B cell (primary cell): ENCODE results near the gene SMIM41. TPM values are rescaled to one million over a fixed set of nuclear protein-coding genes. Genes with fewer than 3 reads are reported as not detected.
A peak's percentile ranks its signal among the peaks of the same experiment; 100 is the strongest.

Experiments used
- ATAC-seq: fragments of 200-7000 bp; cut with Tn5 transposase; one replicate; pipeline ENCODE4 v1.10.0; 2021; ENCODE audit warnings: low read depth, mild to moderate bottlenecking, moderate number of reproducible peaks, moderate library complexity
- CTCF ChIA-PET: fragments of 350-600 bp; sonication (Branson Sonifier 250); formaldehyde crosslinking; loops from one replicate; lab custom pipeline; 2021; ENCODE audit warnings: antibody characterized with exemption, inconsistent platforms; lab: Charles Lee
- POLR2A ChIA-PET: fragments of 350-600 bp; sonication (Branson Sonifier 250); formaldehyde crosslinking; loops from one replicate; lab custom pipeline; 2021; ENCODE audit warnings: antibody characterized with exemption; lab: Charles Lee
- DNase-seq: peaks from one replicate; pipeline ENCODE4 v3.0.0; 2013
- H2AFZ ChIP-seq: 2 replicates; pipeline ENCODE4 v1.6.1; 2012; ENCODE audit warnings: mild to moderate bottlenecking, low read depth, low read length; ENCODE audit not compliant: insufficient read depth, poor library complexity, severe bottlenecking
- H3K27ac ChIP-seq, 2 donors: 1 replicate in 1 of 2; 2 replicates in 1 of 2; pipeline ENCODE4 v1.5.1; 2012 to 2013; ENCODE audit warnings: low read length in 2 of 2, mild to moderate bottlenecking in 2 of 2, moderate library complexity in 1 of 2
- H3K27me3 ChIP-seq, 4 experiments: fragments of 200-600 bp in 1 of 4; sonication (generic) in 1 of 4; replicated peaks in 1 of 4; 1 replicate in 2 of 4; 2 replicates in 2 of 4; pipeline versions ENCODE4 v1.6.1 to v1.7.0; 2013 to 2016; ENCODE audit warnings: low read length in 3 of 4, mild to moderate bottlenecking in 2 of 4, mixed read lengths in 1 of 4, moderate library complexity in 1 of 4; ENCODE audit not compliant: insufficient read depth in 4 of 4, control insufficient read depth in 3 of 4; ENCODE audit errors: control extremely low read depth in 1 of 4
- H3K36me3 ChIP-seq, 2 experiments: replicated peaks in 1 of 2; 1 replicate in 1 of 2; 2 replicates in 1 of 2; pipeline versions ENCODE4 v1.6.1 to v1.7.1; 2013; ENCODE audit warnings: low read length in 1 of 2; ENCODE audit not compliant: insufficient read depth in 2 of 2, control insufficient read depth in 1 of 2; ENCODE audit errors: control extremely low read depth in 1 of 2, extremely low read depth in 1 of 2
- H3K4me1 ChIP-seq, 2 donors: fragments of 200-600 bp in 1 of 2; sonication (generic) in 1 of 2; 1 replicate in 1 of 2; 2 replicates in 1 of 2; pipeline versions ENCODE4 v1.5.1 to v1.6.1; 2013 to 2017; ENCODE audit warnings: low read length in 2 of 2; ENCODE audit not compliant: control insufficient read depth in 2 of 2, insufficient read depth in 2 of 2
- H3K4me2 ChIP-seq: replicated peaks from 2 replicates; pipeline ENCODE3; 2012; ENCODE audit warnings: mild to moderate bottlenecking, low read depth, low read length; ENCODE audit not compliant: poor library complexity, severe bottlenecking
- H3K4me3 ChIP-seq, 5 experiments: fragments of 200-600 bp in 1 of 5; sonication (generic) in 1 of 5; 1 replicate in 3 of 5; 2 replicates in 2 of 5; pipeline versions ENCODE4 v1.5.1 to v1.7.0; 2011 to 2016; ENCODE audit warnings: low read length in 4 of 5, mild to moderate bottlenecking in 4 of 5, low read depth in 2 of 5, control low read depth in 1 of 5, moderate library complexity in 1 of 5; ENCODE audit not compliant: insufficient read depth in 1 of 5; ENCODE audit errors: control extremely low read depth in 1 of 5, extremely low read depth in 1 of 5
- H3K79me2 ChIP-seq: fragments of 200-600 bp; sonication (generic); one replicate; pipeline ENCODE4 v1.6.0; 2016; ENCODE audit warnings: low read length; ENCODE audit not compliant: control insufficient read depth, insufficient read depth
- H3K9ac ChIP-seq: fragments of 200-600 bp; sonication (generic); 2 replicates; pipeline ENCODE4 v1.6.1; 2017; ENCODE audit warnings: mild to moderate bottlenecking, low read length, moderate library complexity
- H3K9me3 ChIP-seq, 3 donors: one replicate each; pipeline versions ENCODE4 v1.6.1 to v1.7.1; 2013; ENCODE audit warnings: low read length in 2 of 3; ENCODE audit not compliant: control insufficient read depth in 2 of 3, insufficient read depth in 1 of 3; ENCODE audit errors: control extremely low read depth in 1 of 3
- H4K20me1 ChIP-seq: 2 replicates; pipeline ENCODE4 v1.6.0; 2012; ENCODE audit warnings: mild to moderate bottlenecking, low read length; ENCODE audit not compliant: insufficient read depth, control insufficient read depth, poor library complexity, severe bottlenecking
- H3K27ac Mint-ChIP-seq: one replicate; pipeline ENCODE4 v1.8.0; 2021; ENCODE audit warnings: mixed read lengths
- H3K27me3 Mint-ChIP-seq: one replicate; pipeline ENCODE4 v1.8.0; 2021; ENCODE audit warnings: mixed read lengths
- H3K4me1 Mint-ChIP-seq: one replicate; pipeline ENCODE4 v1.8.0; 2021; ENCODE audit warnings: mixed read lengths
- H3K4me3 Mint-ChIP-seq: one replicate; pipeline ENCODE4 v1.8.0; 2021; ENCODE audit warnings: mixed read lengths
- H3K9me3 Mint-ChIP-seq: one replicate; pipeline ENCODE4 v1.8.0; 2022; ENCODE audit warnings: mixed read lengths; ENCODE audit not compliant: insufficient read depth
- EZH2 ChIP-seq: IDR thresholded peaks from 2 replicates; pipeline ENCODE4 v1.6.1; 2012; ENCODE audit warnings: borderline replicate concordance, low read depth, mild to moderate bottlenecking, moderate library complexity, low read length; ENCODE audit not compliant: insufficient read depth, poor library complexity, severe bottlenecking
- WGBS: methylation state at CpG from one replicate; pipeline ENCODE4 v1.1.5; 2013; ENCODE audit warnings: missing lambda C conversion rate; ENCODE audit not compliant: insufficient coverage; 5-methylcytosine and 5-hydroxymethylcytosine counted together
- intact Hi-C: fragments of 100-400 bp; cut with micrococcal nuclease; formaldehyde crosslinking; loops from one replicate; pipeline ENCODE4 v1.10.0; 2022
- polyA plus RNA-seq: library from polyadenylated mRNA; depleted of rRNA; stranded (reverse); fragments of >200 nt; gene quantifications from 2 replicates; pipeline ENCODE4 v1.2.3, GENCODE V29; 2012
- total RNA-seq, 2 donors: library from RNA; stranded (reverse); fragments of 120-200 nt in 1 of 2; gene quantifications; 1 replicate in 1 of 2; 2 replicates in 1 of 2; pipeline versions ENCODE4 v1.2.3 to v1.2.4, GENCODE V29; 2013 to 2022
- TF ChIP-seq, protein P1 (sequence below): fragments of 200-600 bp; IDR thresholded peaks from one replicate; pipeline ENCODE4 v1.8.0; 2022; ENCODE audit warnings: antibody characterized with exemption, mild to moderate bottlenecking

SMIM41 gene
- total and polyA plus RNA-seq, 2 donors (not counting 1 experiment from before 2014, with no cell fraction given): 0.12 TPM; not detected in 1

DNA sequence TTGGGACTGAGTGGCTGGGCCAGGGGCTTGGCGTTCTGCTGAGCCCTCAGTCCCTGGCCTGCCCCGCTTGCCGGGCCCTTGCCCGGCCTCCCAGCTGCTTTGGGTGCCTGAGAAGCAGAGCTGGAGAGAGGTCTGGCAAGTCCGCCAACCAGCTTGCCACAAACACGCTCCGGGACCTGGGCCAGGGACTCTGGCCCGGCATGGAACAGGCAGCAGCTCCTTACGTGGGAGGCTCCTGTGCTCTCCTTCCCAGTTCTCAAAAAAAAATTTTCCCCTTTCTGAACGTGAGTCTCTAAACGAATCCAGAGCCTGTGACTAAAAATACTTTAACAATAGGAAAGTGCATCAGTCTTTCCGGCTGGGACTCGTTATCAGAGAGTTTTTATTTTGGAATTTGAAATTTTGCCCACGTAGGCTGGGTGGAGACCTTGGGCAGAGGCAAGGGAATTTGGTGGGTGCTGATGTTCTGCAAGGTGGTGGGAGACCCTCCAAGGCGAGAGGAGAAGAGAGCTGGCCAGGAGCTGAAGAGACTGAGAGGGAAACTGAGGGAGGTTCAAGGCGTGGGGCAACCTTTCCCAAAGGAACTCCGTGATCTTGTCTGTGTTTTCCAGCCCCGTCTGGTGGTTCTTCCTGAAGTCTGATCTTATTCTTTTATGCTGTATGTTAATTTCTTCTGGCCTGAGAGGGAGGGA is 35.1 kb upstream of the SMIM41 start:
- Histone ChIP-seq H2AFZ (no peak overlapping the region), H3K27me3 (no peaks in the 10 kb centered on the region), H3K36me3 (no peaks in the 10 kb centered on the region), H4K20me1 (no peaks in the 10 kb centered on the region), H3K27ac (no peak overlapping the region), H3K4me1 (peaks cover 27 to 37% of the 10 kb centered on the region in 2 donors), H3K4me2 (no peak overlapping the region), H3K9ac (no peak overlapping the region), H3K9me3 (no peaks in the 10 kb centered on the region), H3K79me2 (peaks cover 46% of the 10 kb centered on the region), H3K4me3 (no peak overlapping the region)
- H3K4me3 Mint-ChIP-seq: no peak overlapping the region
- no peak for TF ChIP-seq EZH2
- TF ChIP-seq, protein P1, sequence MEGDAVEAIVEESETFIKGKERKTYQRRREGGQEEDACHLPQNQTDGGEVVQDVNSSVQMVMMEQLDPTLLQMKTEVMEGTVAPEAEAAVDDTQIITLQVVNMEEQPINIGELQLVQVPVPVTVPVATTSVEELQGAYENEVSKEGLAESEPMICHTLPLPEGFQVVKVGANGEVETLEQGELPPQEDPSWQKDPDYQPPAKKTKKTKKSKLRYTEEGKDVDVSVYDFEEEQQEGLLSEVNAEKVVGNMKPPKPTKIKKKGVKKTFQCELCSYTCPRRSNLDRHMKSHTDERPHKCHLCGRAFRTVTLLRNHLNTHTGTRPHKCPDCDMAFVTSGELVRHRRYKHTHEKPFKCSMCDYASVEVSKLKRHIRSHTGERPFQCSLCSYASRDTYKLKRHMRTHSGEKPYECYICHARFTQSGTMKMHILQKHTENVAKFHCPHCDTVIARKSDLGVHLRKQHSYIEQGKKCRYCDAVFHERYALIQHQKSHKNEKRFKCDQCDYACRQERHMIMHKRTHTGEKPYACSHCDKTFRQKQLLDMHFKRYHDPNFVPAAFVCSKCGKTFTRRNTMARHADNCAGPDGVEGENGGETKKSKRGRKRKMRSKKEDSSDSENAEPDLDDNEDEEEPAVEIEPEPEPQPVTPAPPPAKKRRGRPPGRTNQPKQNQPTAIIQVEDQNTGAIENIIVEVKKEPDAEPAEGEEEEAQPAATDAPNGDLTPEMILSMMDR: no peak
- intact Hi-C loops: no loop called here
- DNase-seq: no peak
- POLR2A ChIA-PET: interaction anchor here (0.7 kb wide), 1 partner anchor 11 kb away, joined by 3 read pairs; no protein-coding TSS in a partner anchor
- H3K27me3 Mint-ChIP-seq: no peaks in the 10 kb centered on the region
- CTCF ChIA-PET: interaction anchor here (3.9 to 32.6 kb wide), 3 partner anchors 19 to 31 kb away, joined by 19 to 1315 read pairs (median 26); partner anchors contain the start of genes ATG101 and SMIM41
- peaks cover 46% of the 10 kb centered on the region for H3K4me1 Mint-ChIP-seq
- ATAC-seq: no peak
- H3K9me3 Mint-ChIP-seq: no peaks in the 10 kb centered on the region
- WGBS: 96% methylated on average over 15 of the region's 18 CpGs
- no peak overlapping the region for H3K27ac Mint-ChIP-seq

GRCh38 chr12:52045794-52046199 is 33.7 kb upstream of the SMIM41 start:
- Histone ChIP-seq H3K9me3 (no peaks in the 10 kb centered on the region), H2AFZ (no peak overlapping the region), H3K4me3 (no peak overlapping the region), H3K79me2 (peaks cover 50% of the 10 kb centered on the region), H3K9ac (no peak overlapping the region), H3K4me1 (peaks cover 36 to 51% of the 10 kb centered on the region in 2 donors), H3K27ac (no peak overlapping the region), H3K36me3 (no peaks in the 10 kb centered on the region), H3K27me3 (no peaks in the 10 kb centered on the region), H3K4me2 (peak overlapping the region; percentile 23), H4K20me1 (no peaks in the 10 kb centered on the region)
- Mint-ChIP-seq H3K27me3 (no peaks in the 10 kb centered on the region), H3K4me1 (peaks cover 44% of the 10 kb centered on the region), H3K27ac (no peak overlapping the region), H3K4me3 (no peak overlapping the region), H3K9me3 (no peaks in the 10 kb centered on the region)
- WGBS: 0% methylated on average over 2 of the region's 4 CpGs
- CTCF ChIA-PET: interaction anchor here (3.9 to 32.6 kb wide), 3 partner anchors 20 to 29 kb away, joined by 19 to 1315 read pairs (median 26); partner anchors contain the start of genes ATG101 and SMIM41
- intact Hi-C loops: no loop called here
- no peak for DNase-seq
- no peak for TF ChIP-seq EZH2
- TF ChIP-seq, protein P1: no peak
- POLR2A ChIA-PET: interaction anchor here (0.6 kb wide), 1 partner anchor 690 kb away, joined by 6 read pairs; no protein-coding TSS in a partner anchor
- ATAC-seq: no peak
